Hypothalamus (tissue), 51 donors: Measurements from ENCODE around the gene SCAMP3.

ENCODE experiments used
- DNase-seq, 51 donors: peaks; one replicate each; lab custom pipeline; 2025; lab: John Stamatoyannopoulos, UW

The SCAMP3 gene

DNA sequence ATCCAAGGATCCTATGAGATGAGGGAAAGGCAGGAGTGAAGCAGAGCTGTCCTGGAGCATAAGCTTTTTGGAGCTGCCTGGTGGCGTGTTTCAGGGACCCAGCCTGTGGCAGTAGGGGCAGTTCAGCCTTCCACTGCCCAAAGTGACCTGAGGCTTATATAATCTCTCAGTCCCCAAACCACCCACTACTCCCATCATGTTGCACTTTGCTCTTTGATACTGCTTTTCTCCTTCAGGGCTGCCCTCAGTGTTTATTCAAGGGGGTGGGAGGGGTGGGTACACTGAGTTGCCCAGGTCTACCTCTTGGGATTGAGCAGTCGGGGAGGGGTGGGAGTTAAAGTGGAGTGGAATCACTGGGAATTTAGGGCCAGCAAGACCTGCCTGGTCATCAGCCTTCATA, 24.4 kb upstream of the SCAMP3 start:
- DNase-seq = no peak

DNA sequence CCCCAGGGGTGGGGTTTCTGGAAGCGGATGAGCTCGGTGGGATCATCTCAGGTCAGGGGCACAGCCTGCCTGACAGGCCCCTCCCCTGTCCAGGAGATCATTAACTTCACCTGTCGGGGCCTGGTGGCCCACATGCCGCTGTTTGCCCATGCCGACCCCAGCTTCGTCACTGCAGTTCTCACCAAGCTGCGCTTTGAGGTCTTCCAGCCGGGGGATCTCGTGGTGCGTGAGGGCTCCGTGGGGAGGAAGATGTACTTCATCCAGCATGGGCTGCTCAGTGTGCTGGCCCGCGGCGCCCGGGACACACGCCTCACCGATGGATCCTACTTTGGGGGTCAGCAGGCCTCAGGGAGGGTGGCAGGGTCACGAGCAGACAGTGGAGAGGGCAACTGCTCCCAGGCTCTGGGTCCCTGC, 23.5 kb upstream of the SCAMP3 start:
- no peak for DNase-seq

DNA sequence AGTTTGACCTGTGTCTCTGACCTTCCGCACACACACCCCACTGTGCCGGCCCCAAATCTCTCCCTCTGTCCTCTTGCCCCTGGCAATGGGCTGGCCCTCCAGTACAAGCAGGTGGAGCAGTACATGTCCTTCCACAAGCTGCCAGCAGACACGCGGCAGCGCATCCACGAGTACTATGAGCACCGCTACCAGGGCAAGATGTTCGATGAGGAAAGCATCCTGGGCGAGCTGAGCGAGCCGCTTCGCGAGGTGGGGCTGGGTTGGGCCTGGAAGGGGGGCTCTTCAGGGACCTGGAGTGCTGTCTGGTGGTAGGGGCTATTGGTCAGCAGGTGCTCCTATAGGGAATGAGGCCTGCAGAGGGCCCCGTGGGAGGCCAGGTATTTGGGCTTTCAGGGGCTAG, 22.9 kb upstream of the SCAMP3 start:
- no peak for DNase-seq

DNA sequence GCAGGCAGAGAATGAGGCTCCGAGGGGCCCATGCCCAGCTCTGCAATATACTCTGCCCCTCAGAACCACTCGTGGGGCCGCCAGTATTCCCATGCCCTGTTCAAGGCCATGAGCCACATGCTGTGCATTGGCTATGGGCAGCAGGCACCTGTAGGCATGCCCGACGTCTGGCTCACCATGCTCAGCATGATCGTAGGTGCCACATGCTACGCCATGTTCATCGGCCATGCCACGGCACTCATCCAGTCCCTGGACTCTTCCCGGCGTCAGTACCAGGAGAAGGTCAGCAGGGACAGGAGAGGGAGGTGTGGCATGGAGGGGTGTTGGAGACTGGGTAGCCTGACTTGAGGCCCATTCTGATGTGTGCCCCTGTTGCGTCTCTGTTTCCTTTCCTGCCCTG, 22.3 kb upstream of the SCAMP3 start:
- DNase-seq = no peak

DNA sequence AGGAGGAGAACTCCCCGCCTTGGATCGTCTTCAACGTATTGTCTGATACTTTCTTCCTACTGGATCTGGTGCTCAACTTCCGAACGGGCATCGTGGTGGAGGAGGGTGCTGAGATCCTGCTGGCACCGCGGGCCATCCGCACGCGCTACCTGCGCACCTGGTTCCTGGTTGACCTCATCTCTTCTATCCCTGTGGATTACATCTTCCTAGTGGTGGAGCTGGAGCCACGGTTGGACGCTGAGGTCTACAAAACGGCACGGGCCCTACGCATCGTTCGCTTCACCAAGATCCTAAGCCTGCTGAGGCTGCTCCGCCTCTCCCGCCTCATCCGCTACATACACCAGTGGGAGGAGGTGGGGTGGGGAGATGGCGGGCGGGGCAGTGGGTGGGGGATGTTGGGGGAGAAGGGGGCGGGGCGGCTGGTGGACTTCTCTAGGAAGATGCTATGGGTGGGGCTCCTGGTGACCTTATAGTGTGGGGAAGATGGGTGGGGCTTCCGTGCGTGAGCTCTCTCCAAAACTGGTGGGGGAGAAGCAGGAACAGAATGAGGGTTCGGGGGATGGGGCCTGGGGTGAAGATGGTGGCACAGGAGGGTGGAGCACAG, 20.4 kb upstream of the SCAMP3 start:
- no peak for DNase-seq

DNA sequence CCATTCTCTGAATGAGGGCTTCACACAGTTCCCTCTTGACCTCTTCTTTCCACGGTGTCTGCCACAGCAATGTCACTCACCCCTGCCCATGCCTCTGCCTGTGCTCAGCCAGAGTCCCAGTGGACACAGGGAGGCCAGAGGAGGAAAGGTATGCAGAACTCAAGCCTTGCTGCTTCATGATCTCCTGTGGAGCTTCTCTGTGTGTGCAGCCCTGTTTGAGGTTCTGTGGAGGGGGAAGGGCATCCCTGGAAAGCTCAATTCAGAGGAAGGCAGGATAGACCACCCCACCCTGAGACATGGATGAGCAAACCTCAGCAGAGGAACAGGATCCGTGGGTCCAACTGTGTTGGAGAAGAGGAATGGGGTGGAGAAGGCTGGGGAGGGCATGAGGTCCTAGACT, 17.1 kb upstream of the SCAMP3 start:
- DNase-seq = peak in 2 of 51 donors; percentile 4 to 24

DNA sequence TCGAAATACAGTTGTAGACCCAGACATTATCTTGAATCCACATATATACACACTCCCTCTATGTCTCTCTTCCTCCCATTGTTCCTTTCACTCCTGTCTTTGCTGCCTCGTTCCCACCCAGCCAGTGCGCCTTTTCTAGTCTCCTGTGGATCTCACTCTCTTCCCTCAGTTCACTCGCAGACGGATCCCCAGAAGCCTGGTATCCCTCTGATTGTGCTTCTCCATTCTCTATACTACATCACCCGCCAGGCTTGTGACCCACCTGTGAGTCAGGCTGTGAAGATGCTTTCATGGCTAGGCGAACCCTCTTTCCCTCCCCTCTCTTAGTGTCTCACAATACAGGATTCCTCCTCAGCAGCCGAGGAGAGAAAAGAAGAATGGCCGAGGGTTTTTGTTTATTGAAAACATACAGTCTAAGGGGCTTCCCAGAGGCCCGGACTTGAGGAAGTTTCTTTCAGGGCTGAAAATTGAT, 16.6 kb upstream of the SCAMP3 start:
- DNase-seq = peak in 2 of 51 donors; percentile 37 to 82

DNA sequence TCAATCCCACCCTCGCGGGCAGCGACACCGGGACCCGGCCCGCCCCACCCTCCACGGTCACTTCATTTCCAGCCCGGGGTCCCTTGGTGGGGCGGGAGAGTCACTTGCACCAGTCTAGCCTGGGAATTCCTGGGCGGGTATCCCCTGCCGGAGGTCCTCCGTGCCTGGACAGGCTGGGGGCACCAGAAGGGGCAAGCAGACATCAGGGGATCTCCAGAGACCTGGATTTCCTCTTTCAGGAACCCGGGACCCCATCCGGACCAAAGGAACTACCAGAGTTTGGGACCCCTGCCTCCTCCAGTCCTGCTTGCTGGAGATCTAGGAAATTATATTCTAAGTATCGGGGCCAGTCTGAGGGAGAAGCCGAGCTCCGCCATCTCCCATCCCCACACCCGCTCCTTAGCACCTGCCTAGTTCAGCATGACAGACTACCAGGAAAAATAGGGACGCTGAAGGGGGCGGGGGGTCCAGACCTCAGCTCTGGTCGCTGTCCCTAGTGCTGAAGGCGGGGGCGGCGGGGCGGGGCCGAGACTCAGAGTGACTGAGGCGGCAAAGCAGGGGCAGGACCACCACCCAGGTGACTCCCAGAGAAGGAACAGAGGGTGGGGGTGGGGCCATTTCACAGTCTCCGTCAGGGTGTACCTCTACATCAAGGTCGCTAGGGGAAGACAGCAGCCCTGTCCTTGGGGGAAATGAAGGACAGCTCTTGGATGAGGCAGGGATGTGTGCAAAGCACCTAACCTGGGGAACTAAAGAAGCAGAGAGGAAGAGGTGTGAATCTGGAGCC, 15.9 kb upstream of the SCAMP3 start:
- DNase-seq = peak in 23 of 51 donors; percentile 12 to 82 (median 24)

DNA sequence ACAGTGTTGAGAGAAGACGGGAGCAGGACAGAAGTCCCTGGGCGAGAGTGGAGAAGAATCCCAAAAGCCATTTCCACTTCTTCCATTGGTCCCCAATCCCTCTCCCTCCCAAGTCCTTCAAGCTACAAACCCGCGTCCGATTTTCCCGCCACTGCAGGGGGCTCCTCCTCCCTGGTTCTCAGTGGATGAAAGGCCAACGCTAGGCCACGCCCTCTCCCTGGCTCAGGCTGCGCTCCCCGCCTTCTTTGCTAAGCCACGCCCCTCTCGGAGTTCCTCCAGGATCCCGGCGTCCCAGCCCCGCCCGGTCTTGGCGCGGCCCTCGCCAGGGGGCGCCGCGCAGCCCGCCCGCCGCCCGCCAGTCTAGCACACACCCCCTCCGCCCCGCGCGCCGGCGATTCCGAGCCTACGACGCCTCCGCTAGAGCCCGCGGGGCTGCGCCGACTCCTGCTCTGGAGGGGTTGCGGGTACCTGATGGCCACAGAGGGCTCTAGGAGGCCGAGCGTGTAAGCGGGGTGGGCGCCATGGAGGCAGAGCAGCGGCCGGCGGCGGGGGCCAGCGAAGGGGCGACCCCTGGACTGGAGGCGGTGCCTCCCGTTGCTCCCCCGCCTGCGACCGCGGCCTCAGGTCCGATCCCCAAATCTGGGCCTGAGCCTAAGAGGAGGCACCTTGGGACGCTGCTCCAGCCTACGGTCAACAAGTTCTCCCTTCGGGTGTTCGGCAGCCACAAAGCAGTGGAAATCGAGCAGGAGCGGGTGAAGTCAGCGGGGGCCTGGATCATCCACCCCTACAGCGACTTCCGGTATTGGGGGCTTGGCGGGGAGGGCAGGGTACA, 15.1 kb upstream of the SCAMP3 start, which contains the start of gene HCN3:
HCN3 (plus strand) TSS at position 394 of the 832 bp plus-strand sequence; CDS start at position 522, 128 bp downstream.
- DNase-seq = peak; percentile 59 to 99 (median 94)

DNA sequence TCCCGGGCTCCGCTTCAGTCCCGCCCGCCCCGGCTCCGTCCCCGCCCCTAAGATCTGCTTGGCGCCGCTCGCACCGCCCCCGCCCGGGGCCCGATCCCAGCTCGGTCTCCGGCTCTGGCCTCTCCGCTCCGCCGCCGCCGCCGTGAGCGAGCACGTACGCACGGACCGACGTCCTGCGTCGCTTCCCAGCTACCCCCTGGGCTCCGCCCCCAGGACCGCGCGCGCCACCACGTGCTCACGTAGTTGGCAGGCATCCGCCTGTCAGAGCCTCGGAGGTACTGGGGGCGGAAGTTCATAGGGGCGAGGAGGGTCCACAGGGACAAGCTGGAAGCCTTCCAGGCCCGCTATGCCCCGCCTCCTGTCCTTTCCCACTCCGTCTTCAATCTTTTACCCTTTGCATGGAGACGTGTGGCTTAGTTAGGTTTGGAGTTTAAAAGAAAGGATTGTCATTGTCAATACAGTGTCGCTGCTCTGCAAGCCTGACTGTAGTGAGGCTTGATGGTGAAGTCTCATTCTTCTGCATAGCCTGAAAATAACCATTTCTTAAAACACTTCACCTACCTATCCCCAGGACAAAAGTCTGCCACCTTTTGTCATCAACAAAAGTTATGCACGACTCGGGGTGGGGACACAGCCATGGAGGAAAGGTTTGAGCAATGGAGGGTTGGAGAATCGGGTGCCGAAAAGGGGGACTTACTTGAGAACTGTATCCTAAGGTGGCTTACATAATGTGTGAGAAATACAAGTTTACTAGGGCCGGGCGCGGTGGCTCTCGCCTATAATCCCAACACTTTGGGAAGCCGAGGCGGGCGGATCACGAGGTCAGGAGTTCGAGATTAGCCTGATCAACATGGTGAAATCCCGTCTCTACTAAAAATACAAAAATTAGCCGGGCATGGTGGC, 11.4 kb upstream of the SCAMP3 start, which contains the start of gene CLK2:
CLK2 (minus strand) TSS at position 162 of the 903 bp plus-strand sequence. CDS start 2,527 bp downstream, outside the sequence.
- peak; percentile 39 to 94 (median 88) for DNase-seq

DNA sequence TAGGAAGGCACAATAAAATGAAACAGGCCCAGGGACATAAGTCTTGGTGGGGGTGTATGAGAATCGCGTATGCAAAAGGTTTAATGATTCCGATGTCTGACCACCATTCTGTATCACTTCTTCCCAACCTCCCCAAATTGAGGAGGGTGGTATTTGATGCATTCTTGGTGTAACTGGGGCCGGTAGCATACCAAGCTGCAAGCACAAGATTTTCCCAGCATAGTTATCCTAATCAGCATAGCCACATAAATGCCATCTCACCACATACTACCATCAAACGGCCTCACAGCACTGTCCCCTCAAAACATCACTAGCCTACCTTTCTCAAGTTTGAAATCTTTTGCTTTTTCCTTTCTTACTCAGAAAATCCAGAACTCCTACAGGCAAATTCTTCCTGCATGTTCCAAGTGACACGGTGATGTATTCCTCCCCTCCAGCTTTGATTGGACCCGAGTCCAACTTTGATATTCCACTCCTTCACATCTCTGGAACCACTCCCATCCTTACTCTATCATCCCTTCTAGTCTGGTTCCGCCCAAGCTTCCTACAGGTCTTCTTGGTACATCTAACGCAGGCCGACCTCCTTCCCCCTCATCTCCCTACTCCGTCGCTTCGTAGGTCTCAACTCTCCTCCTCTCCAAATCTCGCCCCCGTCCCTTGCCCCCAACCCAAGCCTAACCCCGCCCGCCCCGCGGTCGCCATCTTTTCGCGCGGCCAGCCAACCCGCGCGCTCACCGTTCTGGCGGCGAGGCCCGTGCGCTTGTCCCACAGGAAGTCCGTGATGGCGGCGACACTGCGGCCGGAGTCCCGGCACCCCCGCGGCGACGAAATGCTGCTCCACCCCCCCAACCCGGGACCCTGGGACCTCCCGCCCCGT, 10.5 kb upstream of the SCAMP3 start:
- peak in 7 of 51 donors; percentile 49 to 80 (median 65) for DNase-seq

DNA sequence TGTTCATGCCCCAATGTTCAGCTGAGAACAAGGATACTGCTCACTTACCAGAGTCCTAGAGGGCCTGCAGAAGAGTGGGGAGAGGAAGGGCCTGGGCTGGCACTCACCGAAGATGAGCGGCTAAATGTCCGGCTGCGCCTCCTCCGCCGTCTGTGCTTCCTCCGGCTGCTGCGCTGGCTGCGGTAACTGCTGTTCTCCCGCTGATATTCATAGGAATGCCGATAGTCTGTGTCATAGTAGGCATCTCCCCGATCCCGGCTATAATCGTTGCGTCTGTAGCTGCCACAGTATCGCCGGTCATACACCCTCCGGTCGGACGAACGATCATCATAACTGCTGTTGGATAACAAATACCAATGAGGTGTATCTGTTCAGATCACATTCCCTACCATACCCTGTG, 7.2 kb upstream of the SCAMP3 start:
- DNase-seq = no peak

DNA sequence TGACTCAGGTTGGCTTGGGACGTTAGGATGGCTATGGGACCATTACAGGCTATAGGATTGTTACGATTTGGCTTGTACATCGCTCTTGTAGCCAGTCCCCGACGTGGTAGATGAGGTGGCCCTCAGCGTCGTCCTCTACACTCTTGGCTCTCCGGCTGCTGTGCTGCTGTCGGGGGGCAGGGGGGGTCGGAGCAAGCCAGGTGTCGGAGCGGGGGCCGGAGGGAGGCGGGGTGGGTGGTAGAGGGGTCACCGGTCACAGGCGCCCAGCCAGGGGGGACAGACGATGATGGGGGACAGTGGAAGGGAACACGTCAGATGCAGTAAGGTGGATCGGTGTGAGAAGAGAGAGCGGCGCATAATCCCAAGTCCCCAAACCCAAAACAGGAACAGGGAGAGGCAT, 6.5 kb upstream of the SCAMP3 start:
- DNase-seq = no peak

DNA sequence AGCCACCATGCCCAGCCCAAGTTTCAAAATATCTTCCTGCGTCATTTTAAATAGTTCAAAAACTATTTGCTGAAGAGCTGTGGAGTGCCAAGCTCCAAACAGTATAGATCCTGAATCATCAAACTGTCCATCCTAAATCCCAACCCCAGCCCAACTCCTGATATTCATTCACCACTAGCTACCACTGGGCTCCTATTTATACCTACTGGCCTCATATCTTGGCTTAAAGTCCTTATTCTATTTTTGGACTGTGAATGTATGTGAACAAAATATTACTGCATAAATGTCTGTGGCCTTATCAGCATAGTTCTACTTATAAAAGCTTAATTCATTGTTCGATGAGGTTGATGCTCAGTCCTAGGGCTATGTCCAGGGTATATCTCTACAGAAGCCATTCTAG, 5.2 kb upstream of the SCAMP3 start:
- DNase-seq = no peak

DNA sequence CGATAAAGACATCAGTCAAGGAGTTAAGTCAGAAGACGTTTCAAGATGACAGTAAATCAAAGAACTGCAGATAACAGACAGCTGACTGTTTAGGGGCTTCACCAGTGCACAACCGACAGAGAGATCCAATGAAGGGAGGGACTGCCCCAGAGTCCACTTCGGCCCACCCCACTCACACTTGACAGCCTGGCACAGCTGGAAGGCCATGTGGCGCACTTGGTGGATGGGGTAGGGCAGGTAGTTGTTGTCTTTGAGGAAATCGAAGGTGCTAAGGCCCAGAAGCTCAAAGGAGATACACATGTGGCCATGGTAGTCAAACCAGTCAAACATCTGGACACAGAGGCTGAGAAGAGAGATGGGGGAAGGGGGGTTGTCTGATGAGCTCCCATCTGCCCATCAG, 4.4 kb upstream of the SCAMP3 start:
- DNase-seq = no peak

DNA sequence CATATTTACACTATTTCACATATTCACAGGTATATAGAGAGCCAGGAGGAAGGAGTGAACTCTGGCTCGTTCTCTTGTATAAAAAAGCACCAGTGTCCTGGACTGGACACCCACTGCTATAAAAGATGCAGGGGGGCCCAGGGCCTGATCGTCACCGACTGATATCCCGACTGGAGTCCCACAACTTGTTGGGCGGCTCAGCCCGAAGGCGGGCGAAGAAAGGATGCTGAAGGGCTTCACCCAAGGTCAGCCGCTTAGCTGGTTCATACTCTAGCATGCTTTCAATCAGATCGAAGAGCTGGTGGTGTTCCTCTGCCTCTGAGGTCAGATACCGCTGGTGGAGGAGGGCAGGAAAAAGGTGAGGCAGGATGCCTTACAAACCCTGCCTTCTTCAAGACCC, 907 bp upstream of the SCAMP3 start:
- DNase-seq = no peak

DNA sequence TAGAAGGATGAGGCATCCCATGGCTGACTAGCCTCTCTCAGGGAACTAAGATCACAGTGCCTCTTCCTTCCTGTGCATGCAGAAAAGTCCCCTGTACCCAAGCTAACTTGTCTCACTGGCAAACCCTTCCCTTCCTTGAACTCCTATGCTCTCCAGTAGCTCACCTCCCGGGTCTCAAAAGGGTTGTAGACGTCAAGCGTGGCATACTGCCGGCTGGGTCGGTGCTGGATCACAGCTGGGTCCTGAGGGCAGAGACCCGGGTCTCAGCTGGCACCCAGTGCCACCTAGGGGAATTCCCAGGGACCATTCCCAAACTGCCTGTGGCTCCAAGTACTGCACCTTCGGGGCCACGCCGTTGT, 688 bp downstream of the SCAMP3 start:
- no peak for DNase-seq

DNA sequence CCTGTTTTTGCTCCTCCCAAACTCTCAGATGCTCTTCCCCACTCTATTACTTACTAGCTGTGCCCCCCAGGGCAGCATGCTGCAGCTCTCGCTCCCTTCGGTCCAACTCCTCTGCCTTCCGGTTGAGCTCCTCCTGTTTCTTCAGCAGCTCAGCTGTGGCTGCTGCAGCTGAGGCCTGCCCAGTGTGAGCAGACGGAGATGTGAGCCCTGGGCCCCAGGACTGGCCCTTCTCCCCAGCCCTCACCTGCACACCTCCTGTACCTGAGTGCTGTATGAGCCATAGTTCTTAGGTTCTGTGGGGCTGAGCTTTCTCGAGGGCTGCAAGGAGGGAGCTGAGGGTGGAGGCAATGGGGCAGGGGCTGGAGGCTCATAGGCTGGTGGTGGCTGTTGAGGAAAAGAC, 1.9 kb downstream of the SCAMP3 start:
- no peak for DNase-seq
